ENCODE results near the gene TMEM129. TPM values are rescaled to one million over a fixed set of nuclear protein-coding genes. Genes with fewer than 3 reads are reported as not detected.

The TMEM129 gene
- total RNA-seq, 2 donors from 2014 or later = 73.7 to 81.7 TPM

DNA sequence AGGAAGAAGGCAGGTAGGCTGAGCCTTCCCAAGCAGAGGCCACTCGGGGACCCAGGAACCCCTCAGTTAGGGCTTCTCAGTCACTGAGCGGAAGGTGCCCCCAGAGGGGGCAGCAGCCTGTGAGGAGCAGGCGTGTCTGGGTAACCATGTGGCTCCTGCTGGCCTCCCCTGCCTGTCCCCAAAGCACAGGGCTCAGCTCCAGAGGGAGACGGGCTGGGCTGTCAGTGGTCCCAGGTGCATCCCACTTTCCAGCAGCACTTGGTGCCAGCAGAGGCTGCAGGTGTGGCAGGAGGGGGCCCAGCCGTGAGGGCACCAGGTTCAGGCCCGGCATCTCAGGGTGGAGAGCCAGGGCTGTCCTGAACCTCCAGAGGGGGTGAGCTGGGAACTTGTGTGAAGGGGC, 22.9 kb upstream of the TMEM129 start:
- TF ChIP-seq POLR2AphosphoS5 (IDR thresholded peaks at IDR 0.05) = no peak
- TF ChIP-seq, protein P1, sequence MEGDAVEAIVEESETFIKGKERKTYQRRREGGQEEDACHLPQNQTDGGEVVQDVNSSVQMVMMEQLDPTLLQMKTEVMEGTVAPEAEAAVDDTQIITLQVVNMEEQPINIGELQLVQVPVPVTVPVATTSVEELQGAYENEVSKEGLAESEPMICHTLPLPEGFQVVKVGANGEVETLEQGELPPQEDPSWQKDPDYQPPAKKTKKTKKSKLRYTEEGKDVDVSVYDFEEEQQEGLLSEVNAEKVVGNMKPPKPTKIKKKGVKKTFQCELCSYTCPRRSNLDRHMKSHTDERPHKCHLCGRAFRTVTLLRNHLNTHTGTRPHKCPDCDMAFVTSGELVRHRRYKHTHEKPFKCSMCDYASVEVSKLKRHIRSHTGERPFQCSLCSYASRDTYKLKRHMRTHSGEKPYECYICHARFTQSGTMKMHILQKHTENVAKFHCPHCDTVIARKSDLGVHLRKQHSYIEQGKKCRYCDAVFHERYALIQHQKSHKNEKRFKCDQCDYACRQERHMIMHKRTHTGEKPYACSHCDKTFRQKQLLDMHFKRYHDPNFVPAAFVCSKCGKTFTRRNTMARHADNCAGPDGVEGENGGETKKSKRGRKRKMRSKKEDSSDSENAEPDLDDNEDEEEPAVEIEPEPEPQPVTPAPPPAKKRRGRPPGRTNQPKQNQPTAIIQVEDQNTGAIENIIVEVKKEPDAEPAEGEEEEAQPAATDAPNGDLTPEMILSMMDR (IDR thresholded peaks at IDR 0.05) = no peak
- TF ChIP-seq POLR2A (IDR thresholded peaks at IDR 0.05) = no peak
- Histone ChIP-seq H3K9me3 (no peaks in the 10 kb centered on the region), H3K4me1 (replicated peaks) (peaks cover 5% of the 10 kb centered on the region), H3K4me3 (no peak overlapping the region), H3K27ac (no peak overlapping the region), H3K27me3 (replicated peaks; ENCODE audit: insufficient read depth) (peaks cover 4% of the 10 kb centered on the region), H3K36me3 (no peaks in the 10 kb centered on the region)
- intact Hi-C loops (cut with DNase I) = no loop called here
- DNase-seq (ENCODE audit: low spot score) = no peak
- WGBS = 83% methylated on average over 3 of the region's 6 CpGs

DNA sequence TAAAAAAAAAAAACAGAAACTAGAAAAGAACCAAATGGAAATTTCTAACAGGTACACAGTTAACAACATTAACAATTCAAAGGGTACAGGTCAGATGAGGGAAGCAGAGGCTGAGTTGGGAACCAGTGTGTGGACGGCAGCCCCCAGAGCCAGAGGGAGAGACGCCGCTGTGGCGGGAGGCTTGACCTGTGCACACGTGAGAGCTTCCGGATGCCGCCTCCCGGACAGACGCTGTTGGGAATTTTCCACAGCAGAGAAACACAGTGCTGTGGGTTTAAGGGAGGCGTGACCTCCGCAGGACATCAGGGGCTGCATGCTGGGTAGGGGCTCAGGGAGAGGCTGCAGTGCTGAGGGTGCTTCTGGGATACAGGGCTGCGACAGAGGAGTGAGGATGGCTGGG, 22.4 kb upstream of the TMEM129 start:
- 81% methylated on average over 12 of the region's 12 CpGs for WGBS
- Histone ChIP-seq H3K27me3 (replicated peaks; ENCODE audit: insufficient read depth) (peaks cover 4% of the 10 kb centered on the region), H3K27ac (no peak overlapping the region), H3K4me3 (no peak overlapping the region), H3K4me1 (replicated peaks) (peaks cover 4% of the 10 kb centered on the region), H3K36me3 (no peaks in the 10 kb centered on the region), H3K9me3 (no peaks in the 10 kb centered on the region)
- intact Hi-C loops (cut with DNase I) = no loop called here
- no peak for TF ChIP-seq POLR2A (IDR thresholded peaks at IDR 0.05)
- no peak for TF ChIP-seq POLR2AphosphoS5 (IDR thresholded peaks at IDR 0.05)
- TF ChIP-seq, protein P1 (IDR thresholded peaks at IDR 0.05) = no peak
- DNase-seq (ENCODE audit: low spot score) = no peak

DNA sequence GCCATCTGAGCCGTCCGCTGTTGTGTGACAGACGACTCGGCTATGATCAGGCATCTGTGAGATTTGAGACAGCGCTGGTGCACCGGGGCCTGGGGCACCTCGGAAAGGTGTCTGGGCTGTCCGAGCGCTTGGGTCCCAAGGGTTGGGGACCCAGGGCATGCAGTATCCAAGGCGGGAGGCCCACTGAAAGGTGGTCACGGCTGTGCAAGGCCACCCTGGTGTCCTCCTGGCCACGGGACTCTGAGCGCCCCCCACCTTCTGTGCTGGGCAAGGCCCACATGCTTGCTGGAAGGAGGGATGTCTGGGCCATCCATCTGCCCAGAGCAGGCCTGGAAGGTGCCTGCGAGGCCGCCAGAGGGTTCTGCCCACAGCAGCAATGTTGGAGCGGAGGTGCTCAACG, 20.1 kb upstream of the TMEM129 start:
- H3K4me3 ChIP-seq = no peak overlapping the region
- H3K9me3 ChIP-seq = no peaks in the 10 kb centered on the region
- no peak for DNase-seq (ENCODE audit: low spot score)
- no peak overlapping the region for H3K27ac ChIP-seq
- no peaks in the 10 kb centered on the region for H3K27me3 ChIP-seq (replicated peaks; ENCODE audit: insufficient read depth)
- TF ChIP-seq, protein P1 (IDR thresholded peaks at IDR 0.05) = no peak
- TF ChIP-seq POLR2A (IDR thresholded peaks at IDR 0.05) (no peak), POLR2AphosphoS5 (IDR thresholded peaks at IDR 0.05) (no peak)
- intact Hi-C loops (cut with DNase I) = no loop called here
- H3K36me3 ChIP-seq = no peaks in the 10 kb centered on the region
- WGBS = 91% methylated on average over 17 of the region's 17 CpGs
- H3K4me1 ChIP-seq (replicated peaks) = no peaks in the 10 kb centered on the region

DNA sequence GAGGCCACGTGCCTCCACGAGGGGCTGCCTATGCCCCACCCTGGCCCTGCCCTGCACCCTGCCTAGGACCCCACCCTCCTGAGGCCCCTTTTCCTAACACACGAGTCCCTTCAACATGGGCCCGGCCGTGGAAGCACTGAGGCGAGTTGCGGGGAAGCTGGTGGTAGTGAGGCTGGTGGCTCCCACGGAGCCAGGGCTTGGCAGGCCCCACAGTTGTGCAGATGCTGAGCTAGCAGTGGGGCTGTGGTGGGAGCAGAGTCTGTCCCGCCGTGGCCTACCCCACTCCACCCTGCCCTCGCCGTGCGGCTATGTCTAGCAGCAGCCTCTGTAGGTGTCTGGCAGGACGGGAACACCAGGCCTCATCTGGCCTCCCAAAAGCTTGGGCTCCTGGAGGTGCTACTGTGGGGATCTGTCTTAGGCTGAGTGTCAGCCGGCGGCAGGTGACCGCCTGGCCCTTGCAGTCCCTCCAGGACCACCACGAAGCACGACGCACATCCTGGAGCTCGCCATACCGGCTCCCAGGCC, 19.0 kb upstream of the TMEM129 start:
- DNase-seq (ENCODE audit: low spot score) = no peak
- no peaks in the 10 kb centered on the region for H3K27me3 ChIP-seq (replicated peaks; ENCODE audit: insufficient read depth)
- H3K4me1 ChIP-seq (replicated peaks) = no peaks in the 10 kb centered on the region
- TF ChIP-seq, protein P1 (IDR thresholded peaks at IDR 0.05) = no peak
- TF ChIP-seq POLR2A (IDR thresholded peaks at IDR 0.05) (no peak), POLR2AphosphoS5 (IDR thresholded peaks at IDR 0.05) (no peak)
- intact Hi-C loops (cut with DNase I) = no loop called here
- H3K9me3 ChIP-seq = no peaks in the 10 kb centered on the region
- H3K27ac ChIP-seq = no peak overlapping the region
- H3K36me3 ChIP-seq = no peaks in the 10 kb centered on the region
- no peak overlapping the region for H3K4me3 ChIP-seq
- 95% methylated on average over 22 of the region's 22 CpGs for WGBS

DNA sequence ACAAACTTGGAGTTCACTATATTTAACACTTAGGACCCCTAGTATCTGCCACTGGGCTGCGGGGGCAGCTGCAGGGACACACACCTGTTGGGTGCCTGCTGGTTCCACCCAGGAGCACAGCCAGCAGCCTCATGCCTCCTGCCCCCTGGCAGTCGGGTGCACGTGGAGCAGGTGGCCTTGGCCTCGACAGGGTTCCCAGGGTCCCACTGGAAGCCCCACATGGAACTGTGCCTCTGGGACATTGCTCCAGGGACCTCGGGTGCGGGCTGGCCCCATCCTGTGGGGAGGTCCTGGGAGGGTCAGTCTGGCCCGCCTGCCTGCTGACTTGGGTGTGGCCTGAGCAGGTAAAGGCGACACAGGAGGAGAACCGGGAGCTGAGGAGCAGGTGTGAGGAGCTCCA, 18.2 kb upstream of the TMEM129 start:
- Histone ChIP-seq H3K4me3 (no peak overlapping the region), H3K27me3 (replicated peaks; ENCODE audit: insufficient read depth) (no peaks in the 10 kb centered on the region), H3K9me3 (no peaks in the 10 kb centered on the region), H3K27ac (no peak overlapping the region), H3K36me3 (no peaks in the 10 kb centered on the region), H3K4me1 (replicated peaks) (no peaks in the 10 kb centered on the region)
- no peak for DNase-seq (ENCODE audit: low spot score)
- TF ChIP-seq, protein P1 (IDR thresholded peaks at IDR 0.05) = no peak
- TF ChIP-seq POLR2AphosphoS5 (IDR thresholded peaks at IDR 0.05) (no peak), POLR2A (IDR thresholded peaks at IDR 0.05) (no peak)
- over 99% methylated on average over 9 of the region's 9 CpGs for WGBS
- intact Hi-C loops (cut with DNase I) = no loop called here
